SU-DHL-6 (cell line): ENCODE data around the gene SORL1-AS1.

Source experiments
- CTCF ChIP-seq: fragments of 200-600 bp; sonication (generic); IDR thresholded peaks from one replicate; pipeline ENCODE4 v1.5.1; 2017; ENCODE audit warnings: antibody characterized with exemption, mild to moderate bottlenecking, low read length, moderate library complexity; ENCODE audit not compliant: insufficient read depth, poor library complexity, severe bottlenecking
- EZH2phosphoT487 ChIP-seq: fragments of 200-600 bp; sonication (generic), shearing (Covaris generic); conservative IDR thresholded peaks from 2 replicates; pipeline ENCODE4 v1.6.1; 2018; ENCODE audit warnings: mild to moderate bottlenecking, antibody characterized with exemption, low read length, moderate library complexity, mixed read lengths

GRCh38 chr11:121418625-121419114 lies 34.1 kb downstream of the SORL1-AS1 start:
- TF ChIP-seq CTCF (no peak), EZH2phosphoT487 (no peak)
